ENCODE data around the gene TTC23. TPM values are rescaled to one million over a fixed set of nuclear protein-coding genes. Genes with fewer than 3 reads are reported as not detected.

Gene TTC23
- polyA plus RNA-seq, 2 of the 4 experiments (the other 2 are of a cell fraction) = 7.0 to 16.5 TPM

- no peak overlapping the region for H3K4me2 ChIP-seq
- no peak for ATAC-seq
- ChIA-PET CTCF (interaction anchor here (0.7 to 4.9 kb wide), 6 partner anchors 9 to 96 kb away, joined by 3 to 17 read pairs (median 4); partner anchors contain the start of gene SYNM), POLR2A (no interaction called here)
- no peaks in the 10 kb centered on the region for H3K9me3 ChIP-seq
- DNase-seq (ENCODE audit: low read depth in 1 of 2, low spot score in 1 of 2) = no peak
- 98% methylated on average over 2 of the region's 2 CpGs for WGBS (ENCODE audit: missing lambda C conversion rate)
- no peak overlapping the region for H3K27ac ChIP-seq
- H3K4me1 ChIP-seq = no peaks in the 10 kb centered on the region
- H3K4me3 ChIP-seq = no peak overlapping the region
- no peak for TF ChIP-seq SMC3 (IDR thresholded peaks at IDR 0.05)
- TF ChIP-seq ZSCAN20 (CRISPR knock-in tag; IDR thresholded peaks at IDR 0.05) = no peak
- no peak for TF ChIP-seq PBX3 (IDR thresholded peaks at IDR 0.05)
- no peak for TF ChIP-seq MYC (IDR thresholded peaks at IDR 0.05; ENCODE audit: borderline replicate concordance, low read length)
- TF ChIP-seq CBX2 (IDR thresholded peaks at IDR 0.05; ENCODE audit: borderline replicate concordance, low read depth) = no peak
- no peak for TF ChIP-seq NFE2L2 (conservative IDR thresholded peaks at IDR 0.05; ENCODE audit: low read length)
- TF ChIP-seq GATA3 (IDR thresholded peaks at IDR 0.05; ENCODE audit: borderline replicate concordance) = no peak
- no peak for FAIRE-seq
Measured at GRCh38 chr15:99176757-99177156, 72.6 kb downstream of the TTC23 start.

- H3K4me1 ChIP-seq = no peaks in the 10 kb centered on the region
- no peak overlapping the region for H3K27ac ChIP-seq
- POLR2A ChIA-PET = no interaction called here
- CTCF ChIA-PET = interaction anchor here (0.5 to 4.9 kb wide), 6 partner anchors 28 to 1054 kb away, joined by 3 to 17 read pairs (median 4); partner anchors contain the start of gene SYNM
- no peak for TF ChIP-seq TP53 (CRISPR knock-in tag; IDR thresholded peaks at IDR 0.05)
- no peak for TF ChIP-seq ESRRA (IDR thresholded peaks at IDR 0.05; ENCODE audit: borderline replicate concordance, low read length)
- no peak for TF ChIP-seq EP300 (IDR thresholded peaks at IDR 0.05)
- TF ChIP-seq ATOH8 (CRISPR knock-in tag; IDR thresholded peaks at IDR 0.05; ENCODE audit: low read depth) = no peak
- TF ChIP-seq POLR2AphosphoS2 (conservative IDR thresholded peaks at IDR 0.05; ENCODE audit: low read length) = no peak
- TF ChIP-seq RFX5 (IDR thresholded peaks at IDR 0.05) = no peak
- no peak for TF ChIP-seq RARB (CRISPR knock-in tag; IDR thresholded peaks at IDR 0.05)
- TF ChIP-seq KDM1A (IDR thresholded peaks at IDR 0.05; ENCODE audit: low read depth) = no peak
- TF ChIP-seq JUNB (IDR thresholded peaks at IDR 0.05) = no peak
- no peak for TF ChIP-seq PBX3 (IDR thresholded peaks at IDR 0.05)
- TF ChIP-seq NR3C1 (IDR thresholded peaks at IDR 0.05) = no peak
- no peak for TF ChIP-seq BCL3 (IDR thresholded peaks at IDR 0.05)
- TF ChIP-seq HMGXB4 (CRISPR knock-in tag; IDR thresholded peaks at IDR 0.05; ENCODE audit: borderline replicate concordance) = no peak
- no peak for TF ChIP-seq HOXB13 (CRISPR knock-in tag; IDR thresholded peaks at IDR 0.05; ENCODE audit: low read depth)
- no peak for TF ChIP-seq EHMT2 (IDR thresholded peaks at IDR 0.05; ENCODE audit: low read depth)
- TF ChIP-seq SREBF2 (IDR thresholded peaks at IDR 0.05) = no peak
- TF ChIP-seq ZNF302 (CRISPR knock-in tag; IDR thresholded peaks at IDR 0.05) = no peak
- no peak overlapping the region for H3K4me3 ChIP-seq
- 81% methylated on average over 15 of the region's 15 CpGs for WGBS (ENCODE audit: missing lambda C conversion rate)
- DNase-seq (ENCODE audit: low read depth in 1 of 2, low spot score in 1 of 2) (no peak), ATAC-seq (no peak), FAIRE-seq (no peak)
- H3K4me2 ChIP-seq = no peak overlapping the region
- no peaks in the 10 kb centered on the region for H3K9me3 ChIP-seq
Measured at GRCh38 chr15:99174567-99175395, 74.6 kb downstream of the TTC23 start.

Data from A549 (cell line).